Amygdala (tissue), 56 donors: ENCODE results near the gene ASXL1.
"Not testable (repeated sequence)": the region's sequence is repeated elsewhere in the genome, so short reads cannot be mapped to it uniquely, and the experiment has no call there.

Experiments used
- DNase-seq, 56 donors: peaks; one replicate each; lab custom pipeline; 2025; lab: John Stamatoyannopoulos, UW

ASXL1 gene

DNA sequence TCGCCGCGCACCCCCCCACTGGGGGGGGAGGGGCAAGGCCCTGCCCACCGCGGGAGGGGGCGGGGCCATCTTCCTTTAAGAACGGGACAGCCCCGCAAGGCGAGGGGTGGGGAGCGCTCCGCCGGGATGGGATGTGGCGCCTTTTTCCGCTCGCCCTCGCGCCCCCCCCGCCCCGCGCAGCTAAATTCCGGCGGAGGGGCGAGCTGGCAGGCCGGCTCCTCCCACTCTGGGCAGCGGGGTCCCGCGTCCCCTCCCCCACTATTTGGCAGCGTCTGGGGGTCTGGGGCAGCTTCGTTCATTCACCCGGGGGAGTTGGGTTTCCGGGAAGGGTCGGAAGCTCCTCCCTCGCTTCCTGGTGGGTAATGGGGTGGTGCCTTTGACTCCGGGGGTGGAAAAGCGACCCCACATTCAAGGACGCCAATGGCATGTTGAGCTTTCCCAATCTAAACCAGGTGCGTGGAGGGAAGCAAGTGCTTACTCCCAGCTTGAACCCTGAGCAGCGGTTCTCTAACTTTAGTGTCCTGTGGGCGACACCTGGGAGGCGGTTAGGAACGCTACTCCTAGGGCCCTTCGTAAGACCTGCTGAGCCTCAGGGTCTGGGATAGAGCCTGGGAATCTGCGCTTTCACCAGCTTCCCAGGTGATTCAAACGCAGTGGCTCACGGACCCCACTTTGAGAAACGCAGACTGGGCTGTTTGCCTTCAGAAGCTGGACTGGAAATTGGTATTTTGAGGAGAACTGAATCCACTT, 927 bp downstream of the ASXL1 start:
- DNase-seq, result peak in 42 of 56 donors; percentile 10 to 77 (median 56)

DNA sequence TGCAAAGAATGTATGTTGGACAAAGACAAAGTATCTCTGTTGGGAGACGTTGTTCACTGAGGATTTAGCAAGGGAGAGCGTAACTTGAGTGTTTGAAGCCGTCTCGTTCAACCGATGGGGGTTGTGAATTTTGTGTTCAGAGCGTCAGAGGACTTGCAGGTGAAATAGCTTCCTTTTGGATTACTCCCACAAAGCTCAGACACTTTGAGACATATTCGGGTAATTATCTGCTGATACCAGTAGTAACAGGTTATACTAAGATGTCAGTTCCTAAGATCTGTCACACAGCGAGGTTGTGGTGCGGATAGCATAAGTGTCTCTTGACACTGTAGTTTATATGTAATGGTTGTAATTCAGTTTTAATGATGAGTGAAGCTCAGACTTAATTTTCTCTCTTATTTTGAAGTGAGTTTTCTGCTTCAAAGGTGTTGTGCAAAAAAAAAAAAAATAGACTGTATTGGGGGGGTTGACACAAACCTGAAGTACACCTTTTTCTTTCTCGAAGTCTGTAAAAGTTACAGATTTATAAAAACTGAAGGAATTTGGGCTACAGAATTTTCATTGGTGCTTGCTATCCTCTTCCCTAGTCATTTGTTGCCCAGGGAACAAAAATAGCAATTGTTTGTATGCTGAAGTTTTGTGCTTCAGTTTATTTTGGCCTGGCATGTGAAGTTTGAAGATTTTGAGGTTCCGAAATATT, 1.7 kb downstream of the ASXL1 start:
- DNase-seq, result peak in 2 of 56 donors; percentile 30 to 51

DNA sequence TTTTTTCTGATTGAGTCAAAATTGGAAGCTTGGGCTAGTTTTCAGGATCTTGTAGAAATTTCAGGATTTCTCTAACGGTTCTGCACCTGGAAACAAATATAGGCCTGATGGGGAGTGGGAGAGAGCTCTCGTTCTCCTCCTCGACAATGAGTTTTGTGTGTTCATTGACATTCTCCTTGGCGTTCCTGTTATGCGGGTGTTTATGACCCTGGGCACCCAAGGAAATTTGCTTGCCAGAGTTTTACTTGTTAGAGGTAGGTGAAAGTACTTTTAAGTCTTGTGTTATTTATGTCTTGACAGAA, 2.2 kb downstream of the ASXL1 start:
- no peak for DNase-seq

DNA sequence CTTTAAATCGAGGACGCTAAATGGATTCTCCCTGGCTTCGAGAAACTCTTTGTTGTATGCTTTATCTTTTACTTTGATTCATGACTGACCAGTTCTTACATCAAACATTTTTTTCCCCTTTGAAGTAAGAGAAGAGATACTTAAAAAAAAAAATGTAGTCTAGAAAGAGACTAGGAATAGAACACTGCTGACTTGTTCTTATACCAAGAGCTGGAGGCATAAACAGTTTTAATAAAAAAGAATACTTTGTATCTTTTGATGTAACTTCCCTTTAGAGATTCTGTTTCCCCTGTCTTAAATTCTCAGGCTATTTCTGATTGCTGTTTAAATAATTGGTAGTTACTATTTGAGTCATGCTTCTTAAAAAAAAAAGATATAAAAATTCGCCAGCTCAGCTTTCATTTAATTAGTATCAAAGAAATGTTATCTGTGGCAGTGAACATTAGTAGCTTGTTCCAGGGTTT, 4.8 kb downstream of the ASXL1 start:
- DNase-seq, result no peak

DNA sequence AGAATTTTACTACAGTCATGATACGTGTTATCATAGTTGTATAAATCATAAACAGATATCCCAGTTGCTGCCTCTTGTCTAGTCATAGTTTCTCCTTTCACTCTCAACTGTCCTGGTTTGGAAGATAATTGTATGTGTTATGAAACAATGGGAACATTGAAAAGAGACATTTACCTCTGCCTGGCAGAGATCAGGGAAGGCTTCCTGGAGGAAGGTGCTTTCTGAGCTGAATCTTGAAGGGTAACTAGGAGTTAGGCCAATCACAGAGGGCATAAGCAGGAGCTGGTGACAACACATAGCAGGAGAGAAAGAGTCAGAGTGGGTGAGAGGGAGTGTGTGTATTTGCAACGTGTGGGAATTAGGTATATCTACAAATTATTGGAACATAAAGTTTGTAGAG, 5.4 kb downstream of the ASXL1 start:
- DNase-seq, result no peak

DNA sequence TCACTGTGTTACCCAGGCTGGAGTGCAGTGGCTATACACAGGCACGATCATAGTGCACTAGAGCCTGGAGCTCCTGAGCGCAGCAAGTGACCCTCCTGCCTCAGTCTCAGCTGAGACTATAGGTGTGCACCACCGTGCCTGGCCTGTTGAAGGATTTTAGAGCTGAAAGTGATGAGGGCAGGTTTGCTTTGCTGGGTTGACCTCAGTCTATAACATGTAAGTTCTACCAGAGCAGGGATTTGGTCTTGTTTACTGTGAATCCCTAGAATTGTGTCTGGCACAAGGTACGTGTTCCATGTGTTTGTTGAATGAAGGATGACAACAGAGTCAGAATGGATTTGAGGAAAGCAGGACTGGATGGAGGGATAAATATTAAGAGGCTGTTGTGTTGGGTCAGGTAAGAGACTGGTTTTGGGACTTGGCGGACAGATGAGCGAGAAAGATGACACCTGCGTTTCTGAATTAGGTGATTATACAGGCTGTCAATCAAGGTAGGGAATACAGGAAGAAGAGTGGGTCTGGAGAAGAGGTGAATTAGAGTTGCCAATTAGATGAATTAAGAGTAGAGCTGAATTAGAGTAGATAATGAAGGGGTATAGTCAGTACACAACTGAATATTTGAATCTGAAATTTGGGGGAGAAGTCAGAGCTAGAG, 6.5 kb downstream of the ASXL1 start:
- no peak for DNase-seq

DNA sequence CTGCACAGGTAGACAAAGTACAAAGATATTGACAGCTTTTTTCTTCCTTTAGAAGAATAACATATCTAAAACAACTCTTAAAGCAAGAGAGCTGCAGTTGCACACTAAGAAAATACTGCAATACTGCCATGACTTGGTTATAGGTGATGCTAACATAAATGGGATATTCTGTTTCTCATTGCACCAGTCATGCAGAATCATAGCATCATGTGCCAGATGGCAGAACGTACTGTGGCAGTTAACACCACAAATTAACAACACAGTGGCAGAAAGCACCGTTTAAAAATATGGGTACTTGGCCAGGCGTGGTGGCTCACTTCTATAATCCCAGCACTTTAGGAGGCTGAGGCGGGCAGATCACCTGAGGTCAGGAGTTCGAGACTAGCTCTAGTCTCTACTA, 7.4 kb downstream of the ASXL1 start:
- DNase-seq, result peak in 1 of 56 donors; percentile 10

DNA sequence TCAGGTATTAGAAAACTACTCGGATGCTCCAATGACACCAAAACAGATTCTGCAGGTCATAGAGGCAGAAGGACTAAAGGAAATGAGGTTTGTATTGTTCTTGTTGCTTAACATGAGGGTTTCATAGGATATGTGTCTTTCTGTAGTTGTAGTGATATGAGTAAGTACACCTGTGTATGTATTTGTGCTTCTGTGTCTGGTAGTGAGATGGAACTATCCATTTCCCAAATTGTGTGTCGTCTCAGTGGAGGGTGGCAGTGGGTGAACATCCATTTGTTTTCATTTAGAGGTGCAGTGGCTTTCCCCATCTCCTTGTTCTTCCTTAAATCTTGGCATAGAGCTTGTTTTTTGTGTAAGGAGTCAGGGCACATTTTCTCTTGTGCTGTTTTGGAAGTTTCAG, 8.2 kb downstream of the ASXL1 start:
- DNase-seq, result no peak

DNA sequence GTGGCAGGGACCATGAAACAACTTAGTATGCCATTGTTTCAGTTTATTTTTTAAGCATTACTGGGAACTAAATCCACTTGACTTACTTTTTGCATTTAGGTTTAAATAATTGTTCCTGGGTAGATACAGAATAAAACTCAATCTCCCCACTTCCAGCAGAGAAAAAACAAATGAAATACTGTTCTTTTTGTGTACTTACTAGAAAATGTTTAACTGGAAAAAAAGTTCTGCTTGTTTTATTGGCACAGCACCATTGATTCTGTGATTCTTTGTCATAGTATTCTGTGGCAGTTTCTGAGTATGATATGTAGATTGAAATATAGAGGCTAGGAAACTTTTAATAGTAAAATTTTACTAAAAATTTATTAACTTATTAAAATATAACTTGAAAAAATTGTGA, 10.2 kb downstream of the ASXL1 start:
- DNase-seq, result no peak

DNA sequence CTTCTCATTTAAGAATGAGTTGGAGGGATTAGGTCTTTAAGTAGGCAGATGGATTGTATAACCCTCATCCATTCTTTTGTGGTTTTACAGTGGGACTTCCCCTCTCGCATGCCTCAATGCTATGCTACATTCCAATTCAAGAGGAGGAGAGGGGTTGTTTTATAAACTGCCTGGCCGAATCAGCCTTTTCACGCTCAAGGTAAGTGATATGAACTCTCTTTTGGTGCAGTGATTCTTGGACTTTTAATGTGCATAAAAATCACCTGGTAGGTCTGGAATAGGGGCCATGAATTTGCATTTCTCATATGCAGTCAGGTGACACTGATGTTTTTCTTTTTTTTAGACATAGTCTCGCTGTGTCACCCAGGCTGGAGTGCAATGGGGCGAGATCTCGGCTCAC, 10.8 kb downstream of the ASXL1 start:
- DNase-seq, result no peak

DNA sequence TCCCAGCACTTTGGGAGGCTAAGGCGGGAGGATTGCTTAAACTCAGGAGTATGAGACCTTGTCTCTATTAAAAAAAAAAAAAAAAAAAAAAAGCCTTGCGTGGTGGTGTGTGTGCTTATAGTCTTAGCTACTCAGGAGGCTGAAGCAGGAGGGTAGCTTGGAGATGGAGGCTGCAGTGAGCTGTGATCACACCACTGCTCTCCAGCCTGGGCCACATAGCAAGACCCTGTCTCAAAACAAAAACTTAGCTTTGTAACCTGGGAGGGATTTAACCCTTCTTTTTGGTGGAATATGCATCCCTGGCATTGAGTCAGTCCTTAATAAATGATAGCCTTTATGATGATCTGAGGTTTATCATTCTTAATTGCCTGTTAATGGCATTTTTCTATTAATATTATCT, 12.8 kb downstream of the ASXL1 start:
- DNase-seq, result no peak

DNA sequence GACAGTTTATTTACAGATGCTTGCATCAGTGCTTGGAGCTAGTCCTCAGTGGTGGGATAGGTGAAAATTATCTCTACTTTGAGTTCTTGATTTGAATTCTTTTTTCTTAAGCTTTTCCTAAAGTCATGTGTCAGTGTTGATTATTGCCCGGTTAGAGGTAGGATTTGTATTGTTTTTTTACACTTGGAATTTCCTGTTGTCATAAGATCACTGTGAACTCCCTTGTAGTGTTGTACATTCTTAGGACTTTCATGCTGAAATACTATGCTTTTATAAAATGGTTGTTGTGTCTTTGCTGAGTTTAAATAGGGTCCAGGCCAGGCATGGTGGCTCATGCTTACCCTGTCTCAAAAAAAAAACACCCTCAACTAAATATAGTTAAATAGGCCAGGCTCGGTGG, 20.3 kb downstream of the ASXL1 start:
- DNase-seq, result no peak

DNA sequence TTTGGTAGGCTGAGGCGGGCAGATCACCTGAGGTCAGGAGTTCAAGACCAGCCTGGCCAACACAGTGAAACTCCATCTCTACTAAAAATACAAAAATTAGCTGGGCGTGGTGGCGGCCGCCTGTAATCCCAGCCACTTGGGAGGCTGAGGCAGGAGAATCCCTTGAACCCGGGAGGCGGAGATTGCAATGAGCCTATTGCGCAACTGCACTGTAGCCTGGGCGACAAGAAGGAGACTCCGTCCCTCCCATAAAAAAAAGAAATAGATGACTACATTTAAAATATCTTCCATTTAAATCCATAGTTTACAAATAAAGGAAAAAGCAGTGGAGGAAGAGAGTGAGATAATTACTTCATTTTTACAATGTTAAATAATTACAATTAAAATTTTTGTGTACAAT, 21.9 kb downstream of the ASXL1 start:
- DNase-seq, result not testable (repeated sequence)

DNA sequence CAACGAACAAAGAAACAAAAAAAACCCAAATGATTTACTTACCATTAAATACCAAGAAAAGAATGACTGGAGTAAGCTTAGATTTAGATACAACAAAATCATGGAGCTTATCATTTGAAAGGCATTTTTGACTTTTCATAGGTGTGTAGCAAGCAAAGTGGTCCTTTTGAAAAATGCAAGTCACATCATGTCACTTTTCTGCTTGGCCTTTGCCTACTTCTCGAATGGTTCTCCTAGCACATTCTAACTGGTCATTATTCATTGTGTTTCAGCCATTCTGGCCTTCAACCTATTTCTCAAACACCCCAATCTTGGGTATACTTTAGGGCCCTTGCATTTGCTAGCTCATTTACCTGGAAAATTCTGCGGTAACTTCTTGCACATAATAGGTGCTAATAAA, 22.6 kb downstream of the ASXL1 start:
- DNase-seq, result no peak

DNA sequence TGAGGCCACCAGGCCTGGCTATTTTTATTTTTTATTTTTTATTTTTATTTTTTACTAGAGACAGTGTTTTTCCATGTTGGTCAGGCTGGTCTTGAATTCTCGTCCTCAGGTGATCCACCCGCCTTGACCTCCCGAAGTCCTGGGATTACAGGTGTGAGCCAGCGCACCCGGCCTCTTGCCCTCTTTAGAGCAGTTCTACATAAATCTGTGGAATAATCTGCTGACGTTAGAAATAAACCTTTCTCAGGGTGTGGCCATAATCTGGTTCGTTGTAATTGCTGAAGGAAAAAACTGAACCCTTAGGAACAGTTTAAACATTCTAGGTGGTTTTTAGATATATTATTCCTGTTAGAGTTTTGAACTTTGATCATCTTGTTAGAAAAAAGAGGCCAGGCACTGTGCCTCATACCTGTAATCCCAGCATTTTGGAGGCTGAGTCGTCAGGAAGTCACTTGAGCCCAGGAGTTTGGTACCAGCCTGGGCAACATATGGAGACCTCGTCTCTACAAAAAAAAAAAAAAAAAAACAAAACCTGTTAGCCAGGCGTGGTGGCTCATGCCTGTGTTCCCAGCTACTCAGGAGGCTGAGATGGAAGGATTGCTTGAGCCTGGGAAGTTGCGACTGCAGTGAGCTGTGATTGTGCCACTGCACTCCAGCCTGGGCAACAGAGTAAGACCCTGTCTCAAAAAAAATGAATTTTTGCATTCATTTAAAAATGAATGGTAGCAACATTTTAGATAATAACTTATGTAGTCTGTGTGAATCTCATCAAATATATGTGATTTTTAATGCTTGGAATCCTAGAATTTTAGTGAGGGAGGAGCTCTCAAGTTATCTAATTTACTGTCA, 24.2 kb downstream of the ASXL1 start:
- no peak for DNase-seq

DNA sequence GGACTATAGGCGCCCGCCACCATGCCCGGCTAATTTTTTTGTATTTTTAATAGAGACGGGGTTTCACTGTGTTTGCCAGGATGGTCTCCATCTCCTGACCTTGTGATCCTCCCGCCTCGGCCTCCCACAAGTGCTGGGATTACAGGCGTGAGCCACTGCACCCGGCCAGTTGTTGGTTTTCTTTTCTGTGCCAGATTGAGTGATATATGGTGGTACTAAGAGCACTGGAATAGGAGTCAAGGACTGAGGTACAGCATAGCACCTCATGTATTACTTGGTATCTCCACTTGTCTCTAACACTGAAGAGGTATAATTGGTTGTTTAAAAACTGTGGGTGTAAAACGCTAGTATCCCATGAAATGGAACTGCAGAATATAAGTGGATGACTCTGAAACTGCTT, 25.3 kb downstream of the ASXL1 start:
- not testable (repeated sequence) for DNase-seq

DNA sequence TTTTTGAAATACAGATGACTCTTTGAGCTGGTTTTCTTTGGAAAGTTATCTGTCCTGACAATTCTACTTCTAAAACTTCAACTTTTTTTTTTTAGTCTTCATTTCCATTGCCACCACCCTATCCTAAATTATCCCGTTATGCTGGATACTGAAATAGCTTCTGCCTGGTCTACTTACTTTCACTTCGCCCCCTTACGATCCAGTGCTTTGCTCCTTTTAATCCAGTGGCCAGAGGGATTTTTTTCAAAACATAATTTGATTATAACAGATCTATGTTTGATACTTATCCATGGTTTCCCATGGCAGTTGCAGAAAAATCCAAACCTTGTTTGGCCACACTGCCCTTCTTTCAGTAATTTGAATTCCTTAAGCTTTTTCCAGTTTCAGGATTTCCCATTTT, 27.4 kb downstream of the ASXL1 start:
- DNase-seq, result no peak

DNA sequence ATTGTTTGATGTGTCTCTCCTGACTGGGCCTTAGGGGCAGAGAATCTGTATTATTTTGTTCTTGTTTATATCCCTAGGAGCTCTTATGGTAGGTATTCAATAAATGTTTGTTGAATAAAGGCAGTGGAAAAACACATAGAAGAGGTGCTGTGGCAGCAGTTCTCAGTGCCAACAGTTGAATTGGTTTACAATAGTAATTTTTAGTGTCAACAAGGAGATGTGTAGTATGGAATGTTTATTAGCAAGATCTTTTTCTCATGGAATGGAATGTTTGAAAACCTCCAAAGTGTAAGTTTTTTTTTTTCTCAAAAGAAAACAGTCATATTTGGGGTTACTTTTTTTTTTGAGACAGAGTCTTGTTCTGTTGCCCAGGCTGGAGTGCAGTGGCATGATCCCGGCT, 28.0 kb downstream of the ASXL1 start:
- no peak for DNase-seq

DNA sequence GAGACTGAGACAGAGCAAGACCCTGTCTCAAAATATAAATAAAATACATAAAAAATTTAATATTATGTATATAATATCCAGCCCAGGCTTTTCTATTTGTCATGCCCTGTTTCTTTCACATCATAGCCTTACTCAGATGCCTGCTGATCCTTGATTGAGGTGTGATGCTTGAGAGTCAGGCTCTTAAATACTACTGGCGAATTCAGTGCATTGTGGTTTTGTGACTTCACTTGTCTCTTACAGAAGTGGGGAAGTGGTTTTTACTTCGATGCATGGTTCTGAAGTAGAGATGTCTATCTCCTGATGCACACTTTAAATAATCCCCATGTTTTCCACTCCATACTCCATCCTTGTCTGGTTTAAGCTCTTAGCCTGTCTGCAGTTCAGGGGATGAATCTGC, 29.1 kb downstream of the ASXL1 start:
- no peak for DNase-seq

DNA sequence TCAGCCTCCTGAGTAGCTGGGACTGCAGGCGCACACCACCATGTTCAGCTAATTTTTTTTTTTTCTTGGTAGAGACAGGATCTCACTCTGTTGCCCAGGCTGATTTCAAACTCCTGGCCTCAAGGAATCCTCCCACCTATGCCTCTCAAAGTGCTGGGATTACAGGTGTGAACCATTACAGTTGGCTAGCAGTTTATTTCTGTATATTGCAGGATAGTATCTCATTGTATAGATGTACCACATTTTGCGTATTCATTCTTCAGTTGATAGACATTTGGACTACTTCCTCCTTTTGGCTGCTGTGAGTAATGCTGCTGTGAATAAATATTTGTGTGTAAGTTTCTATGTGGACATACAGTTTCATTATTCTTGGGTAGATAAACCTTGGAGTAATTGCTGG, 32.9 kb downstream of the ASXL1 start:
- no peak for DNase-seq

DNA sequence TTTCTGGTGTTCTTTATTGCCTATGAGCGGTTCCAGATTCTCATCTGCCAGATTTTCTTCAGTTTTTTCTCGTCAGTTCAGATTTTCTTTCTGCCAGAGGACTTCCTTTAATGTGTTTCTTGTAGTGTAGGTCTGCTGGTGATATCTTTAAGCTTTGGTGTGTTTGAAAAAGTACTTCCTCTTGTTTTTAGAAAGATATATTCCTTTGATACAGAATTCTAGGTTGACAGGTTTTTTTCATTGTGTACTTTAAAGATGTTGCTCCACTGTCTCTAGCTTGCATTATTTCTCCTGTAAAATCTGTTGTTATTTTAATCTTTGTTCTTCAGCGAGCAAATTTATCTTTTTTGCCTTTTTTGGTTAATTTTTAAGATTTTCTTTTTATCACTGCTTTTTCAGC, 36.9 kb downstream of the ASXL1 start:
- no peak for DNase-seq
